OCI-M2 (cell line): ENCODE data around the gene VASH1.

Experiments
- DNase-seq: peaks from one replicate; lab custom pipeline; 2025; ENCODE audit not compliant: unreplicated experiment; lab: John Stamatoyannopoulos, UW

Gene VASH1

DNA sequence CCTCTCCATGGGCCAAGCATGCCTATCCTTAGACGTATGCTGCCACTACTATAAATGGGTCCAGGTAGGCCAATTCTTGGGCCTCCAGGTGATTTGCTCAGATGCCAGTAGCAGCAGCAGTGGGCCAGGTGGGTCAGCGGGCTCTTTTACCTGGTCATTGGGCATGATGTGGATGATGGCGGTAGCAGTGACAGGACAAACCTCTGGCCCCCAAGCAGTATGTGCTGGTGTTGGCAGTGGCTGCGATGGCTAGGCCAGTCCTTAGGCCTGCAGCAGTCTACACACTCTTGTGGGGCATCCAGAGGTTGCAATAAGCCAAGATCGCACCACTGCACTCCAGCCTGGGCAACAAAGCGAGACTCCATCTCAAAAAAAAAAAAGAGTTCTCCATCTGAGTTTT lies 19.1 kb upstream of the VASH1 start:
- no peak for DNase-seq

DNA sequence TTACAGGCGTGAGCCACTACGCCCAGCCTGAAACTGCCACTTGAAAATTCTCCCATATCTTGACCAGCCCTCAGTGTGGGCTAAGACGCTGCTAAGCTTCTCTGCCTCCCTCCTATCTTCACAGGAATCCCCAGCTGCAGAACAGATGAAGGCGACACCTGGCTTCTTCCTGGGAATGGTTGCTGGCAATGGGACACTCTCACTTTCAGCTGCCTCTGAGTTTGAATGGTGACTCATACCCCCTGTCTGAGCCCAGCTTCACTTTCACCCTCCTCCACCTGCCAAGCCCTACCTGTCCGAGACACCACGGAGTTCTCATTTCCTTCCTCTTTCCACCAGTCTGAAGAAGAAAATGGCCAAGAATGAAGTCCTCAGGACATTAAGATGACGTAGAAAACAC lies 18.3 kb upstream of the VASH1 start:
- no peak for DNase-seq

DNA sequence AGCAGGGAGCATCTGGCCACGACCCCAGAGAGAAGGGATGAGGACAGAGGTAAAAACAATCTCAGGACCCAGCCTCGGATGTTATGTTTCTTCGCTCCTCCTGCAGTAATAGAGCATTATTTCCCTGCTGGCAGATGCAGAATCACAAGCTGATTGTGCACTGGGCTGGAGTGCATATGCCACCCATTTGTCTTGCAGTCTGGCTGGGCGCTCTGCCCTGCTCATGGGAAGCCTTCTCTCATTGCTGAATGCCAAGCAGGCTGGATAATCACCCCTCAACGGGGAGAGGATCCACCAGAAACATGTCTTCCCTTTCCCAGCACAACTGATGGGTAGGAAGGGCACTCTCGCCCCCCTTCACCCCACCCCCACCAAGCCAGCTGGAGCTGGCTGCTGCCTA lies 8.5 kb upstream of the VASH1 start:
- no peak for DNase-seq

DNA sequence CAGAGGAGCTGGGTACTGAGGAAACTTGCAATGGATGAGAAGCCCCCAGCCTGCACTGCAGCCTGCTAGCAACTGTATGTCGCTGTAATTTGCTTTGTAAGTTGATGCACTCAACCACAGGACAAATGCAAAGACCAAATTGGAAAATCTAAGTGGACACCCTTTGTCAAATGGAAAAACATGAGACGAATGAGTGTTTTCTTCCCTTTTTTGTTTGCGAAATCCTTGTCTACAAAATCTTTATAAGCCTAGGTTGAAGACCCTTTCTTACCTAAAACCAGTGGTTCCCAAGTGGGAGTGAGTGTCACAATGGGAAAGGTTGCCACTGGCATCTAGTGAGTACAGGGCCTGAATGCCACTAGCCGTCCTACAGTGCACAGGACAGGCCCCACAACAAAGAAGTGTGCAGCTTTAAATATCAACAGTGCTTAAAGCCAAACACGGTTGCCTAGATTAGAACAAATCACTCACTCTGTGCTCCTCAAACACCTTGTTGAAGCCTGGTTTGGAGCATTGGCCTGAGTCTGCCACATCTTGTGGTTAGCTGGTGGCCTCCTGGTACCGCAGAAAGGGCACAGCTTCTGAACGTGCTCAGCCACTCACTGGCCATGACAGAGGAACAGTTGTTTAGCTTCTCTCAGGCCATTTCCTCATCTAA lies 7.6 kb upstream of the VASH1 start:
- no peak for DNase-seq

DNA sequence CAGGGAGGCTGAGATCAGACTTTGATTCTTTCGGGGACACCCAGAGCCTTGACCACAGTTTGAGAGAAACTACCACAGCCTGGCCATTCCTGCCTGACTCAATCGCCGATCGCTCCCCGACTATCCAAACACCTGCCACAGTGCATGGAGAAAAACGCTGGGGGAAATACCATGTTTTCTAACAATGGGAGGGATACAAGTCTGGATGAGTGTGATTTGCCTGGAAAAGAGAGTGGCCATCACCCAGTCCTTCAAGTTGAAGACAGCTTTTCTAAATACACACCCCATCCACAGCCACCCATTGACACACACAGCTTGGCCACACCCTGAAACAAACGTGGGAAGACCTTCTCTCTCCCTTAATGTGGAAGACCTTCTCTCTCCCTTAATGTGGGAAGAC lies 6.7 kb upstream of the VASH1 start:
- DNase-seq: no peak

DNA sequence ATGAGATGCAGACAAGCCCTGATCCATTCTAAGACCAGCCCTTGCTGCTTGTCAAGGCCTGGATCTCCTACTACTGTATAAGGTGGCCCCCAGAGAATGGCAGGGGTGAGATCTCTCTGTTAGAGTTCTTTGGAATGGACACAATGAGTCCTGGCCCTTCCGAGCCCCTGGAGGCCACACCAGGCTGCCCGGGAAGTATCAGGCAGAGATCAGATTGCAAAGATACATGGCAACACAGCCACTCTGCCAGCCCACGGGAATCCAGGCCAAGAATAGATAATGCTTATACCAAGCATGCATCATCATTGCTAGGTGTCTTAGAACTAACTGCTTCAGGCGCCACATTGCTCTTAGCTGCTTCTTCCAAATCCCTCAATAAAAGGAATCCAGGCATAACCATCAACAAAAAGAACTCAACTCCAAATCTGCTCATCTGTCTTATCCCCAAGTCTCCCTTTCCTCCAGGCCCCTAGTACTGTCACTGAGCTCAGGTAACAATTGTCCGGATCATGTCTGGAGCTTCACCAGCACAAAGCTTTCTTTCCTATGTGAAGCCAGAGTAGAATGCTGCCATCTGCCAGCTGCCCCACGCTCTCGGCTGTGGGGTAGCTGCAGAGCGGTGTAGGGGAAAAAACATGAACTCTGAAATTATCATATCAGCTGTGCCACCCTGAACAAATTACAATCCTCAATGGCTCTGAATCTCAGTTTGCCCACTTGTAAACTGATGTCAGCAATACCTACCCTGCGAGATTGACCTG lies 5.5 kb upstream of the VASH1 start:
- no peak for DNase-seq

DNA sequence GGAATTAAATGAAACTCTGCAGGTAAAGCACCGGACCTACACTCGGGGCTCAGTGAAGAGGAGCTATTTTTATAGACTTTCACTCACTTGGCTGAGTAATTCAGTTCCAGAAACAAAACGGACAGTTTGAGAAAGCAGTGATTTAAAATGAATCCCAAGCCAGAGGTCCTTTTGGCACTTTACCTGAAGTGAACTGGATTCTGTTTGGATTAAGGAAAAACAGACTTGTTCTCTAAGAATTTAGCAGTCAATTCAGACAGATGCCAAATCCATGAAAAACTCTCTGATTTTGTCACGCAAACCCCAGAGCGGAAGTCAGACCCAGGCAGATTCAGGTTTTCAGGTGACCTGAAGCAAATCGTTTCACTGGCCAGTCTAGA lies 4.9 kb upstream of the VASH1 start:
- DNase-seq: no peak

DNA sequence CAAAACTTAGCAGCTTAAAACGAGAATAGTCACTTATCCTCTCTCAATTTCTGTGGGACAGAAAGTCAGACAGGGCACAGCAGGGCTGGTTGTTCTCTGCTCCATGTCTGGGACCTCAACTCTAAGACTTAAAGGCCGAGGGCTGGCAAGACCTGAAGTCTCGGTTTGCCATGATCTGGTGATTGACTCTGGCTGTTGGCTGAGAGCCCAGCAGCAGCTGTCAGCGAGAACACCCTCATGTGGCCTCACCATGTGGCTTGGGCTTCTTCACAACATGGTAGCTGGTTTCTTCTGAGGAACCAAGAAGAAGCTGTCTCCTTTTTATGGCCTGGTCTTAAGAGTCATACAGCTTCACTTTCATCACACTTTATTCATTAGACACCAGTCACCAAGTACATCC lies 1.7 kb upstream of the VASH1 start:
- no peak for DNase-seq

DNA sequence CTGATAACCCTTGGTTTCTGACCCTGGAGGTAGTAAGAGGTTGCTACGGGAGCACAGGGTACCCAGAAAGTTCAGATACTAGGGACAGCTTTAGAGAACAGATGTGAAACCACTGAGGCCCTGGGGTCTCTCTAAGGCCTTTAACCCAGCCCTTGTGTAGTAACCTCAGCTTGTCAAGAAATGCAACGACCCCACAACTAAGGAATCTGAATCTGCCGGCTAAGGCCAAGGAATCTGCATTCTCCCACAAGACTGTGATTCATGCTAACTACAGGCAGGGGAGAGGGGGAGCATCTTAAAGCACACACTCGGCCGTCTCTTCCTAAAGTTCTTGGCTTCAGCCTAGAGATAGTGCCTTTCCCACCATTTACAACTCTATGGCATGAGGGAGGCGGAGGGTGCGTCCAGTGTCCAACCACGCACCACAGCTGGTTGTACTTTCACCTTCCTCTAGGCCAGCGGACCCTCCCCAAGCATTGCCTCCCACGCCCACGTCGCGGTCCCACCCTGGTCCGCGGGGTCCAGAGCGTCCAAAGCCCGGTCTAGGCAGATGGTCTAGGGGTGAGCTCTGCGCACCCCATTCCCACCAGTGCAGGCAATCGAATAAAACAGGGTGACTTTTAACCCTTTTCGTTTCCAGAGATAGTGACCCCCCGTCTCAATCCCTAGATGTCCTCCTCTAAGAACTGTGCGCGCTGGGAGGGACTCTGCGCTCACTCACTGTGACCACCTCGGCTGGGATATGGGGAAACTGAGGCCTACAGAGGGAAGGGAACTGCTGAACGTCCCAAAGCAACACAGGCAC lies 735 bp upstream of the VASH1 start:
- DNase-seq: no peak

DNA sequence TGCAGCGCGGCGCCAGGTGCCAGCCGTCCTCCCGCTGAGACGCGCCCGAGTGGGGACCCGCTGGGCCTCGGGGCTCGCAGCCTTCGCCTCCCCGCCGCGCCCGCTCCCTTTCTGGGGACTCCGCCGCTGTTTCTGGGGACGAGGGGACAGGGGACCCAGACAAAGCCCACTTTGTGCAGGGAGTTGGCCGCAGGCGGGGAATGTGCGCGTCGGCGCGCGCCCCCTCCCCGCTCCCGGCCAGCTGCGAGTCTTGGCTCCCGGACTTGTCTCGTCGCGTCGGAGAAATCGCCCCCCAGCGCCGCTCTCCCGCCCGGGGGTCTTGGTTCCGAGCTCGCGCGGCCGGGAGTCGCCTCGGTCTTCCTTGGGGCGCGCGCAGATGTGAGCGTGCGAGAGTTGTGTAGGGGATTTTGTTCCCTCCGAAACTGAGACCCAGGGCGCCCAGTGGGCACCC lies 717 bp downstream of the VASH1 start:
- no peak for DNase-seq

DNA sequence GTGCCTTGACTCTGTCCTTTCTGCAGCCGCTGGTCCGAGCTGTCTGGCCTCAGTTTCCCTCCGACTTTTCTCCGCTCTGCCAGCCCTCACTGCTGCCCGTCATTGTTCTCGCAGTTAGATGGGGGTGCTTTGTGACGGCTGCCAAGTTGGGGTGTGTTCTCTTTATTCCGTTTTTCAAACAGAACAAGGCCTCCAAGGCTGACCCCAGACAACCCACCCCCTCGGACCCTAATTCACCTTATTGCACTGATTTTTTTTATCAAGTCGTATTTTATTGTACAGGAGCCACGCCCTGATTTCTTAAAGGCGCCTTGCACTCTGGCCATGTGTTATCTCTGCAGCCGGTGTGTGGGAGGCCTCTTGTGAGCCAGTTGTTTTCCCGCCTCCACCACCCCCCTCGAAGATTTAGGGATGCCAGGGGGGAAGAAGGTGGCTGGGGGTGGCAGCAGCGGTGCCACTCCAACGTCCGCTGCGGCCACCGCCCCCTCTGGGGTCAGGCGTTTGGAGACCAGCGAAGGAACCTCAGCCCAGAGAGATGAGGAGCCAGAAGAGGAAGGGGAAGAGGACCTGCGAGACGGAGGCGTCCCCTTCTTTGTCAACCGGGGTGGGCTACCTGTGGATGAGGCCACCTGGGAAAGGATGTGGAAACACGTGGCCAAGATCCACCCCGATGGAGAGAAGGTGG lies 1.3 kb downstream of the VASH1 start:
- DNase-seq: no peak

DNA sequence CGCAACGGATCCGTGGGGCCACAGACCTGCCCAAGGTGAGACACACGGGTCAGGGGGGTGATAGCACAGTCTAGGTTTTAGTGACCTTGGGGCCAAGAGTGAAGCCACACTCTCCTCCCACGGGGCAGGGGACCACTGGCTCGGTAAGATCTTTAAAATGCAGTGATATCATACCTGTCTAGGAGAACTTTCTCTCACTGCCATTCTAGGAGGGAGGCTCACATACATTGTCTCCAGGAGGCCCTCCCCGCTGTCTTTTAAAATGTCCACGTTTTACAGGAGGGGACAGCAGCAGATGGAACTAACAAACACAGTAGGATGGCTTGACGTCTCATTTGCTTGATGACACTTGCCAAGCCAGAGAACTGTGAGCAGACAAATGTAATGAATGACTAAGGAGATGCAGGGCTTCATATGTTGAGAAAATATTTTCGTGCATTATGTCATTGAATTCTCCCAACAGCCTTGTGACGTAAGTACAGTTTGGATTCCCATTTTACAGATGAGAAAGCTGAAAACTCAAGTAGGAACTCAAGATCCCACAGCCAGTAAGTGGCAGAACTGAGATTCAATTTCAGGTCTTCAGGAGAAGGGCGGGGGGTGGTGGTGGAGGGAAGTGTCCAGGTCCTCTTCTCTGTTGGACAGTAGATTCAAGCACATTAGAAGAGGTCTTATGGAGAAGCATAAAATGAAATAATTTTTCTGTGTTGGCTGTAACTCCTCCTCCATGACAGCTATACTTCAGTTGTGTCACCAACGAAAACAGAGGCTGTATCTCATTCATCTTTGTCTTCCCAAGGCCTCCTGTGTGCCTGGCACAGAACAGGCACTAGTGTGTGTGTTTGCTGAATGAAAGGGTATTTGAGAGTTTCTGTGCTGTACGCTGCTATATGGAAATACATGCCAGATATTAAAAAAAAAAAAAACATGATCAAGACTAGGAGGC lies 2.1 kb downstream of the VASH1 start:
- DNase-seq: no peak

DNA sequence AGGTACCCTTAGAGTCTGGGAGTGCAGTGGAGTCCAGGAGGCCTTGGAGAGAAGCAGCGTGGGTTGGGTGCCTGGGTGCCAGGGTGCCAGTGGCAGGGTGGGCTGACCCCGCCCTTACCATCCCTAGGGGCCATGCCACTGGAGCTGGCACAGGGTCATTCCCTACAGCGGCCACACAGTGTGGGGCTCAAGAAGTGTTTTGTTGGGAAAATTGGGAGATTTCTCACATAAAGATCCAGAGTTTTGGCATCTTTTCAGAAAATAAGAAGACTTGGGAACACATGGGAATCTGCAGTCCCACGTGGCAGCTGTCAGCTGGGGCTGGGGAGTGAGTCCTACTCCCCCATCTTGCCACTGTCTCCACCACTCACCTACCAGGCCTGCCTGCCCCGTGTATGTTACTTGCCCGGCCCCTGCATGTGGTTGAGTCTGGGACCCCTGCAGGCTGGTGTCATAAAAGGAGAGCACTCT lies 4.2 kb downstream of the VASH1 start:
- DNase-seq: no peak

DNA sequence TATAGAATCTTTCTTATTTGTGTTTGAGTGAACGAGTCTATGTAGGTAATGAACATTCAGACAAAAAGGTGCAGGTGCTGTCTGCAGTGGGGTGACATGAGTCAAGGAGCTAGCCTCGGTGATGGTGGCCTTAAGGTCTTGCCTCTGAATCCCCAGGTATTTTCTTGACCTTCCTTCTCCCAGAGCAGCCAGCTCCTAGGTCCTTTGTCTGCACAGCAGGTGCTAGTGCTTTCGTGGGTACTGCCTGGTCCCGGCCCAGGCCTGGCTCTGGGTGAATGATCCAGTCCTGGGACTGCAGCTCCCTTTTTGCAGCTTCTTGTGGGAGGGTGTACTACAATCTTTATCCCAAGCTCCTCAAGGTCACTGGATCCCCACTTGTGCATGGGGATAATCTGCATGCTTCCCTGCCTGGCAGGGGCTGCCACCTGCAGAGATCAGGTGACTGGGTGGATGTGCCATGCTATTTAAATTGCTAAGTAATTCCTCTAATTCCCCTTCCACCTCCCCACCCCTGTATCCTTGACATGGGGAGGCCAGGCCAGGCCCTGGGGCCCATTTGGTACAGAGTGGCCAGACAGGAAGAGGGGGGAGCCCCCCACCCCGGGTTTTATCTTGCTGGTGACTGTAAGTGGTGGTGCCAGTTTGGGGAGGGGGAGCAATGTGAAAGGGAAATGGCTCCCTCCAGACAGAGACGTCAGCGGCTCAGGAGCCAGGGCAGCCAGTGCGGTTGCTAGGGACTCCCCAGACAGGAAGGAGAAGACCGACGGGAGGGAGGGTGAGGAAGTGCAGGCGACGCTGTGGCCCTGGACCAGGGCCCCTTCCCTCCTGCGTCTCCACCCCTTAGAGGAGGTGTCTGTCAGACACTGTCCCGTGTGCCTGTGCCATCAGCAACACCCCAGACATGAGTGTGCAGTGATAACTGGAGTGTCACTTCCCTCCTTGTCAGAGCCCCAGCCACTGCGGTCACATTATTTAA lies 6.7 kb downstream of the VASH1 start:
- DNase-seq: peak; percentile 93

DNA sequence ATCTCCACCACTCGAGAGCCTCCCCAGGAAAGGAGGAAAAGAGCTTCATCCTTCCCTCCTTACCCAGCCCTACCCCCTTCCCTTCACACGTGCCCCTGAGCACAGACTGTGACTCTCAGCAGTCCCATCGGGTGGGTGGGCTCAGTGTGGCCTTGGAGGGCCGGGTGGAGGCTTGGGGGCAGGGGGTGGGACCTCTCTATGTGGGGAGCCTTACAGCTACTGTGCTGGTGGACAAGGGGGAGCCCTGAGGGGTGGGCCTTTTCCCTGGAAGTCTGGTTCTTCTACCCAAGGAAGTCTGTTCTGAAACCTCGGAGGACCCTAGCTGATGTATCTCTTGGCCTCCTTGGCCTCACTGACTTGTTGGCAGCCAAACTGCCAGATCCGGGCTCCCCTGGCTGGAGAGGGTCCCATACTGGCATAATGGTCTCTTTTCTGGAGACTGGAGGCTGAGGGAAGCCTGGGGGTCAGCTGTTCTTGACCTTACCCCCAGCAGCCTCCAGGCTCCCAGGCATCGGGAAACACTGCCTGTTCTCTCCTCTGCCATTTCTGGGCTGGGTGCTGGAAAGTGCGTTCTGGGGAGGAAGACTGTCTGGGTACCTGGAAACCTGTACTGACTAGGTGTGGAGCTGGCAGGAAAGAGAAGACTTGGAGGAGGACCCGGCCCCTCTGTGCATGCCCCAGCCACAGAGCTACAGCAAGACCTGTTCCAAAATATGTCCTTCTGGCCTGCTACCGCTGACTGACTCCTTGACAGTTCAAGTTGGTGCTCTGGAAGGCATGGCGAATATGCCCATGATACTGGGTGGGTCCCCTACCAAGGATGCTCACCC lies 7.6 kb downstream of the VASH1 start:
- DNase-seq: no peak

DNA sequence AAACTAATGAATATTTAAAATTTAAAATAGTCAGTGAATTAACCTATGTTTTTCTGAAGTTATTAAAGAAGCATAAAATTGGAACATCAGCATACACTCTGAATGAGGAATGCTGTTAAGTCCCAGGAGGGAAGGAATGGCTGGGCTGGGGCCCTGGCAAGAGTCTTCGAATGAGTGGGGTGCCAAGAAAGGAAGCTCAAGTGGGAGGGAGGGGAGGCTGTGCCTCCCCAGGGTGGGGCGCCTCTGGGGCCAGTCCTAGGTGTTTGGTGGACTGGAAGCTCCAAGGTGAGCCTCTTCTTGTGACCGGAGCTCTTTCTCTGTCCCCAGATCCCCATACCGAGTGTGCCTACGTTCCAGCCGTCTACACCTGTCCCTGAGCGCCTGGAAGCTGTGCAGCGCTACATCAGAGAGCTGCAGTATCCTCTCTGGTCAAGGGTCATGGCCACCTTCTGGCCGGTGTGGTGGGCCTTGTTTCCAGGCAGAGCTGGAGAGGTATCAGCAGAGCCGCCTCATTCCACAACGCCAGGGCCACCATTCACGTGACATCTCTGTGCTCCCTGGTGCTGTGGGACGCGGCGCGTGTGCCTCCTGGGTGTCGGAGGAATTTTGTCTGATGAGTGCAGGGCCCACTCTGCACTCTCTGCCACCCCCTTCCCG lies 8.5 kb downstream of the VASH1 start:
- DNase-seq: no peak

DNA sequence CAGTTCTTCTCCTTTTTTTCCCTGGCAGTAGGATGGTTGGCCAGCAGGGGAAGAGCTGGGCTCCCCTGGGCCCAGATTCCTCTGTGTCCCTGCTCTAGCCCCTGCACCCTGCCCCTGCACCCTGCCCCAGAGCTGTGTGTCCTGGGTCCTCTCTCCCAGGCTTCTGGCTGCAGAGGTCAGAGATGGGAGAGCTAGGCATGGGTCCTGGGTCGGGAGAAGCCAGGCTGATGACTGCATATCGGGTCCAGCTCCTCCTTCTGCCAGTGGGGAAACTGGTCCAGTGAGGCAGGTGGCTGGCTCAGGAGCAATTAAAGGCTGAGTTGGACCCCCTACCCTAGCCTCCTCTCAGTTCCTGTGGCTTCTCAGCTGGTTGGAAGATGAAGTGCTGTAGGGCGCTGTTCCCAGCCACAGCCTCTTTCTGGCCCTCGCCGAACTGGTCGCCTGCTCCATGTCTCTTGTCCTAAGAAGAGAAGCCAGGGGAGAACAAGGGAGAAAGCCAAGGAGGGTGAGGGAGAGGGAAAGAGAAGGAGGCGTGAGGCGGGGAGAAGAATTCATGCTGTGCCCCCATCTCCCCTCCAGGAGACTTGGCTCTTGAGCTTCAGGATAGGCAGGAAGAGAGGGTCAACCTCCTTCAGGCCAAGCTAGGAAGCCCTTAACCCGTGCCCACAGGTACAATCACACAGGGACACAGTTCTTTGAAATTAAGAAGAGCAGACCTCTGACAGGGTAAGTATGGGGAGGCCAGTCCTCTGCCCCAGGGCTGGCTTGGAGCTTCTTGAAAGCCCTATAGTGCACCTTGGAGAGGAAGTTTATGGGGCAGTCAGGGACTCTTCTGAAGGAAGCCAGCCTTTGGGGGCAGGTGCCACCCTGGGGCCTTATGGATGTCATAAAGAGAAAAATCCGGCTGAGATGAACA lies 9.5 kb downstream of the VASH1 start:
- DNase-seq: no peak
